WI38 (cell line): Measurements from ENCODE around the gene PTBP1.

Source experiments
- H3K4me3 ChIP-seq: 2 replicates; pipeline ENCODE4 v1.5.1; 2011; ENCODE audit warnings: low read depth, mild to moderate bottlenecking, control low read depth, low read length
- TF ChIP-seq, protein P1 (sequence below): IDR thresholded peaks from 2 replicates; pipeline ENCODE4 v1.5.1; 2012; ENCODE audit warnings: low read depth, mild to moderate bottlenecking, control low read depth, low read length

PTBP1 gene

DNA sequence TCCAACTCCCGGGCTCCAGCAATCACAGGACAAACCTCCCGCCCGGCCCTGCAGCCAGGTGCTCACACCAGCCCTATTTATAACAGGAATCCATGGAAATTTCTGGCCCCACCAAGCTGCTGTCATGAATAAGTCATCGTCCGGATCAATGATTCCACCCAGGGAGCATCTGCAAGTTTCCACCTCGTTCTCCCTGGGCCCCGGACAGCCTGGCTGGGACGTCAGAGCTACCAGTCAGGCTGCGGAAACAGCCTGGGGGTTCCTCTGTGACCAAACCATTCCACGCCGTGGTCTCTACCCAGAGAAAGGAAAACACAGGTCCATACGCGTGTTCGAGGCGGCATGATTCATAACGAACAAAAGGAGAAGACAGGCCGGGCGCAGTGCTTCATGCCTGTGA lies 20.7 kb upstream of the PTBP1 start:
- TF ChIP-seq, protein P1, sequence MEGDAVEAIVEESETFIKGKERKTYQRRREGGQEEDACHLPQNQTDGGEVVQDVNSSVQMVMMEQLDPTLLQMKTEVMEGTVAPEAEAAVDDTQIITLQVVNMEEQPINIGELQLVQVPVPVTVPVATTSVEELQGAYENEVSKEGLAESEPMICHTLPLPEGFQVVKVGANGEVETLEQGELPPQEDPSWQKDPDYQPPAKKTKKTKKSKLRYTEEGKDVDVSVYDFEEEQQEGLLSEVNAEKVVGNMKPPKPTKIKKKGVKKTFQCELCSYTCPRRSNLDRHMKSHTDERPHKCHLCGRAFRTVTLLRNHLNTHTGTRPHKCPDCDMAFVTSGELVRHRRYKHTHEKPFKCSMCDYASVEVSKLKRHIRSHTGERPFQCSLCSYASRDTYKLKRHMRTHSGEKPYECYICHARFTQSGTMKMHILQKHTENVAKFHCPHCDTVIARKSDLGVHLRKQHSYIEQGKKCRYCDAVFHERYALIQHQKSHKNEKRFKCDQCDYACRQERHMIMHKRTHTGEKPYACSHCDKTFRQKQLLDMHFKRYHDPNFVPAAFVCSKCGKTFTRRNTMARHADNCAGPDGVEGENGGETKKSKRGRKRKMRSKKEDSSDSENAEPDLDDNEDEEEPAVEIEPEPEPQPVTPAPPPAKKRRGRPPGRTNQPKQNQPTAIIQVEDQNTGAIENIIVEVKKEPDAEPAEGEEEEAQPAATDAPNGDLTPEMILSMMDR, result no peak
- no peak overlapping the region for H3K4me3 ChIP-seq

DNA sequence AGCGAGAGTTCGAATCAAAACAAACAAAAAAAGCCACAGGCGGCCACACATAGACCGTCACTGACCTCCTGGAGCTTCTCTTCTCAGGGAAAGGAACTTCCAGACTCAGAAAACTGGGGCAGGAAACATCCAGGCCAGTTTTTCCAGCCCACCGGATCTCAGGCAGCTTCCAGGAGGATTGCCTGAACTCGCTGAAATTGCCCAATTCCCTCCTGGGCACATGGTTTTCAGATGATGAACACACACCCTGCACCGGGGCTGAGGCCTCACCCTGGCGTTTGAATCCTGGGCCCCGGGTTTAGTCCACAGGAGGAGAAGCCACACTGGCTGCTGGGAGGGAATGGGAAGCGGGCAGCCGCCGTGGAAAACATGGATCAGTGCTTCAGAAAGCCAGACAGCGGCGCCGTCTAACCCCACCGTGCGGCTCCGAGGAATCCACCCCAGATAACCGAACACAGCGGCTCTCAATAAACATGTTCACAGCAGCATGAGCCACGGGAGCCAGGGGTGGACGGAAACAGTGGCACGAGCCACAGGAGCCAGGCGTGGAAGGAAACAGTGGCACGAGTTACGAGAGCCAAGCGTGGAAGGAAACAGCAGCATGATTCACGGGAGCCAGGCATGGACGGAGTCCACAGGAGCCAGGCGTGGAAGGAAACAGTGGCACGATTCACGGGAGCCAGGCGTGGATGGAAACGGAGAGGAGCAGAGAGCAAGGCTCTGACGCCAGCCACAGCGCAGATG lies 18.2 kb upstream of the PTBP1 start:
- TF ChIP-seq, protein P1, result no peak
- H3K4me3 ChIP-seq, result no peak overlapping the region

DNA sequence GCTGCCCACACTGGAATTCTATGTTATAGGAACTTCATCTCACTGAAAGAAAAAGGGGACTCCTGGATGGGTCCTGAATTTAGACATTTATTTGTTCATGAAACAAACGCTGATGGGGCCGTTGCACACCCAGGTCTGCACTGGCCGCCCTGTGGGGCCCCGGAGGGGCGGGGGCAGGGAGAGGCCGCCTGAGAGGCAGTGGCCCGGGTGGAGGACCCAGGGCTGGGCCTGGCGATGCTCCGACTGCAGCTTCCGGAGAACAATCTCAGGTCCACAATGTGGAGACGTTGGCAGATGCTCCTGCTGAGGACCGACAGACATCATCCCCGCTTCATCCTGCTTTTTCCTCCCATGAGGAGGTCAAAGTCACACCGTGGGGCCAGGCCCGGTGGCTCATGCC lies 16.3 kb upstream of the PTBP1 start:
- TF ChIP-seq, protein P1, result no peak

DNA sequence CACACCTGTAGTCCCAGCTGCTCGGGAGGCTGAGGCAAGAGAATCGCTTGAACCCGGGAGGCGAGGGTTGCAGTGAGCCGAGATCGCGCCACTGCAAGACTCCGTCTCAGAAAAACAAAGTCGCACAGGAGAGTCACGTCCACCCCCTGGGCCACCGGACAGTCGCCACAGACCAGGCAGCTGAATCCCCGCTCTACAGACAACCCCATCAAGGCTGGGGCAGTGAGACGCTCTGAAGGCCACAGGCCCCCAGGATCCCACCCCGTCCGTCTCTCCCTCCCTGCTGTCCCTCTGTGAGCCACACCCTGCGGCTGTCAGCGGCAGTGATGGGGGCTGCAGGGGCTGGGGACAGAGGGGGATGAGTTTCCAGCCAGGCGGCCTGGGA lies 15.5 kb upstream of the PTBP1 start:
- TF ChIP-seq, protein P1, result no peak
- peak overlapping the region; percentile 44 for H3K4me3 ChIP-seq

More for the DNA sequence above, 16.3 kb upstream of the PTBP1 start:
- H3K4me3 ChIP-seq, result no peak overlapping the region

DNA sequence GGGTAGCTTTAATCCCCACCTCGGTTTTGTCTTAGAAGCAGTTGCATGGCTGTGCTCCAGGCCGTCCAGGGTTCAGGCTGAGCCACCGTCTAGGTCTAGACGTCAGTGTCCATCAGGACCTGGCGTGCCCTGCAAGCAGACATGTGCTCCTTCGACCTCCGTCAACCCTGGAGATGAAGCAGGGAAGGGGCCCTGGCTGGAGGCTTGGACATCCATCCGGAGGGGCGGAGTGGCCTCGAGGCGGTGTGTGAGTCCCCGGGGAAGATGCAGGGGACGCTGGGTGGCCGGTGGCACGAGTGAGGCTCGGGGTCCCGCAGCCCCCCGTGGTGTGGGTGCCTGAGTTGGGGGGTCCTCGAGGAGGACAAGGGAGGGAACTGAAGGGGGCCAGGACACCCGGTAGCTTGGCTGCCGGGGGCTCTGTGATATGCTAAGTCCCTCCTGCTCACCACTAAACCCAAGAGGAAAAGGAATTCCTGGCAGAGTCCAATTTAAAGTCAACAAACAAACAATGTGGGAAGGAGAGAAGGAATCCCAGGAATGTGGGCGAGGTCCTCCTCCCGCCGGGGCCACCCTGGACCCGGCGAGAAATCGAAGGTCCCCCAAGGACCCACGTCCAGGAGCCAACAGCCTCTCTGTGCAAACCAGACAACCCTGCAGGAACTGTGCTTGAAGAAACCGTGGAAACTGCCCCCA lies 14.9 kb upstream of the PTBP1 start:
- H3K4me3 ChIP-seq, result peak overlapping the region; percentile 44

DNA sequence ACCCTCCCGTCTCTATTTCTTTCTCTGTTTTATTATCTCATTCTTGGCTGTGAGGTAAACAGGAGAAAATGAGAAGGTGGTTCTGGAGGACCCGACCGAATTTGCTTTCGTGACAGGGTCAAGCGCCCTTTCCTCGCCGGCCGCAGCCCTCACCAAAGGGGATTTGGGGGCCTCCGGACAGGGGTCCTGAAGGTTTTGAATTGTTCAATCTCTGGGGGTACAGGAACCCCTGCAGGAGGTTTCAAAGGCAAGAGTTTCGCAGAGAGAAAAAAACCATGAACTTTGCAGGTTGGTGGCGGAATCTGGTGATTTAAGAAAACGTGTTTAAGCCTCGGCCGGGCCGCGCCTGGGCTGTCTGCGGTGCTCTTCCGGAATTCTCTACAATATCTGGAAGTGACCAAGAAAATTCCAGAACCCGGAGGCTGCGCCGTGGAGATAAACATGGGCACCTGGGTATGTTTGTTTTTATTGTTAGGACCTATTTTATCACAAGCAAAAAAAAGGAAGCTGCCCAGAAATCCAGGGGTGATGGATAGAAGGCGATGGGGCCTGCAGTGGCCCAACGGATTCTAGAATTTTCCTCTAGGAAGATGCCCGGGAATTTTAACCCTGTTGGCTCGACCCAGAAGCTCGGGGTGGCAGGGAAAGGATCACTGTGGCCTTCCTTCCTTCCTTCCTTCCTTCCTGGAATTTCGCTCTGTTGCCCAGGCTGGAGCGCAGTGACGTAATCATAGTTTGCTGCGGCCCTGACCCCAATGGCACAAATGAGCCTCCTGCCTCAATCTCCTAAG lies 14.2 kb upstream of the PTBP1 start:
- TF ChIP-seq, protein P1, result no peak
- H3K4me3 ChIP-seq, result peak overlapping the region; percentile 44

More for the DNA sequence above, 14.9 kb upstream of the PTBP1 start:
- TF ChIP-seq, protein P1, result no peak

DNA sequence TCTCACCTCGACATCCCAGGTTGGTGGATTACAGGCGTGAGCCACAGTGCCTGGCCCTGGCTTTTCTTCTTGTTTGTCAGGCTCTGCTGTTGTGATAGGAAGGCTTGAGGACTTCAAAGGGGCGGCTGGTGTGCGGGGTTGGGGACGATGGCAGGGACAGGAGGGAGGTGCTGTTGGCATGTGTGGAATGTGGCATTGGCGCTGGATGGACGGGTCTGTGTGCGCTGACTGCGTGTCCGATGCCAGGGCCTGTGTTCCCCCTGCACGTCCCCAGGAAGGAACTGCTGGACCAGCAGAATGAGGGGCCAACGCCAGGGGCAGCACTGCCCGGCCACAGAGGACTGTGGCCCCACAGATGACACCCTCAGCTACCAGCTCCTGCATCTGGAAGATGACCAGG lies 12.7 kb upstream of the PTBP1 start:
- TF ChIP-seq, protein P1, result no peak
- H3K4me3 ChIP-seq, result no peak overlapping the region
